IgD-negative memory B cell (primary cell): ENCODE data around the gene TOR2A. TPM values are rescaled to one million over a fixed set of nuclear protein-coding genes. Genes with fewer than 3 reads are reported as not detected.
"Not testable (repeated sequence)": the region's sequence is repeated elsewhere in the genome, so short reads cannot be mapped to it uniquely, and the experiment has no call there.

Experiments used
- H3K27ac Mint-ChIP-seq, 3 donors: one replicate each; pipeline ENCODE4 v1.8.0; 2020 to 2022; ENCODE audit warnings: mild to moderate bottlenecking in 3 of 3, mixed read lengths in 3 of 3, moderate library complexity in 1 of 3
- H3K27me3 Mint-ChIP-seq: one replicate; pipeline ENCODE4 v1.8.0; 2021; ENCODE audit warnings: mixed read lengths
- H3K36me3 Mint-ChIP-seq: one replicate; pipeline ENCODE4 v1.8.0; 2020; ENCODE audit warnings: mild to moderate bottlenecking, mixed read lengths
- H3K4me1 Mint-ChIP-seq, 3 donors: one replicate each; pipeline ENCODE4 v1.8.0; 2020 to 2022; ENCODE audit warnings: mixed read lengths in 3 of 3, mild to moderate bottlenecking in 1 of 3
- H3K4me3 Mint-ChIP-seq, 4 donors: one replicate each; pipeline ENCODE4 v1.8.0; 2020 to 2022; ENCODE audit warnings: mild to moderate bottlenecking in 4 of 4, mixed read lengths in 4 of 4, moderate library complexity in 3 of 4
- H3K9me3 Mint-ChIP-seq, 3 donors: one replicate each; pipeline ENCODE4 v1.8.0; 2020 to 2021; ENCODE audit warnings: mixed read lengths in 3 of 3, mild to moderate bottlenecking in 1 of 3
- polyA plus RNA-seq: library from polyadenylated mRNA; unstranded; fragments of 300-500 nt; fragmentation: Illumina TruSeq; gene quantifications from one replicate; pipeline ENCODE4 v1.2.3, GENCODE V29; 2021

TOR2A gene
- polyA plus RNA-seq, 1 donor from 2014 or later, result 22.4 TPM

- not testable (repeated sequence) for H3K36me3 Mint-ChIP-seq, H3K9me3 Mint-ChIP-seq, H3K27ac Mint-ChIP-seq, H3K4me1 Mint-ChIP-seq, H3K27me3 Mint-ChIP-seq, H3K4me3 Mint-ChIP-seq
Measured at GRCh38 chr9:127756776-127757175, 21.7 kb upstream of the TOR2A start.

GRCh38 chr9:127756233-127756632 lies 21.1 kb upstream of the TOR2A start:
- Mint-ChIP-seq H3K4me1 (peaks cover 0 to 5% (median 4%) of the 10 kb centered on the region in 3 donors), H3K27me3 (no peaks in the 10 kb centered on the region), H3K27ac (no peak overlapping the region), H3K9me3 (no peaks in the 10 kb centered on the region), H3K4me3 (no peak overlapping the region), H3K36me3 (no peaks in the 10 kb centered on the region)

- peaks cover 1% of the 10 kb centered on the region for H3K36me3 Mint-ChIP-seq
- H3K4me3 Mint-ChIP-seq, result no peak overlapping the region
- H3K4me1 Mint-ChIP-seq, result peaks cover 0 to 7% (median 4%) of the 10 kb centered on the region in 3 donors
- no peaks in the 10 kb centered on the region for H3K27me3 Mint-ChIP-seq
- H3K9me3 Mint-ChIP-seq, result no peaks in the 10 kb centered on the region
- H3K27ac Mint-ChIP-seq, result no peak overlapping the region
Measured at GRCh38 chr9:127755061-127756060, 20.3 kb upstream of the TOR2A start.

GRCh38 chr9:127754099-127755060 lies 19.3 kb upstream of the TOR2A start:
- H3K27ac Mint-ChIP-seq, result no peak overlapping the region

DNA sequence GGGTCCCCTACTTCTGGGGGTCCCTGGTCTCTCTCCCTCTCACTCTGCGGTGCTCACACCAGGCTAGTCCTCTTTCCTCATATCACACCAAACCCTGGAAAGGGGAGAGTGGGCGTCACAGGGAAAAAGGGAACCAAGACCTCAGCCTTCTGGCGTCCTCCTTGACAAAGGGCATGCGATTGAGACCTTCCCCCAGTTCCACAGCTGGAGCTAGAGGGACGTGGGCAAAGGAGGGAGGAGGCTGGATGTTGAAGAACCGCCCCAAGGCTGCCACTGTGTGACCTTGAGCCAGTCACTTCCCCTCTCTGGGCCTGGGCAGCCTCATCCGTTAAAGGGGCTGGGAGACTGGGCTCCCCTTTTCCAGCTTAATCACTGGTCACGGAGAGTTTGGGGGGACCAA lies 18.5 kb upstream of the TOR2A start:
- Mint-ChIP-seq H3K4me3 (no peak overlapping the region), H3K36me3 (peaks cover 3% of the 10 kb centered on the region), H3K9me3 (no peaks in the 10 kb centered on the region), H3K4me1 (peaks cover 0 to 7% (median 4%) of the 10 kb centered on the region in 3 donors), H3K27me3 (no peaks in the 10 kb centered on the region), H3K27ac (no peak overlapping the region)

More at GRCh38 chr9:127754099-127755060, 19.3 kb upstream of the TOR2A start:
- no peaks in the 10 kb centered on the region for H3K9me3 Mint-ChIP-seq
- peaks cover 3% of the 10 kb centered on the region for H3K36me3 Mint-ChIP-seq
- no peak overlapping the region for H3K4me3 Mint-ChIP-seq
- H3K4me1 Mint-ChIP-seq, result peaks cover 0 to 7% (median 4%) of the 10 kb centered on the region in 3 donors
- H3K27me3 Mint-ChIP-seq, result no peaks in the 10 kb centered on the region

- Mint-ChIP-seq H3K9me3 (no peaks in the 10 kb centered on the region), H3K4me1 (peaks cover 0 to 7% (median 4%) of the 10 kb centered on the region in 3 donors), H3K4me3 (no peak overlapping the region), H3K27ac (peak overlapping the region in 2 of 3 donors; percentile 53 to 89), H3K36me3 (peaks cover 3% of the 10 kb centered on the region), H3K27me3 (no peaks in the 10 kb centered on the region)
Measured at GRCh38 chr9:127753148-127753547, 18.1 kb upstream of the TOR2A start.

DNA sequence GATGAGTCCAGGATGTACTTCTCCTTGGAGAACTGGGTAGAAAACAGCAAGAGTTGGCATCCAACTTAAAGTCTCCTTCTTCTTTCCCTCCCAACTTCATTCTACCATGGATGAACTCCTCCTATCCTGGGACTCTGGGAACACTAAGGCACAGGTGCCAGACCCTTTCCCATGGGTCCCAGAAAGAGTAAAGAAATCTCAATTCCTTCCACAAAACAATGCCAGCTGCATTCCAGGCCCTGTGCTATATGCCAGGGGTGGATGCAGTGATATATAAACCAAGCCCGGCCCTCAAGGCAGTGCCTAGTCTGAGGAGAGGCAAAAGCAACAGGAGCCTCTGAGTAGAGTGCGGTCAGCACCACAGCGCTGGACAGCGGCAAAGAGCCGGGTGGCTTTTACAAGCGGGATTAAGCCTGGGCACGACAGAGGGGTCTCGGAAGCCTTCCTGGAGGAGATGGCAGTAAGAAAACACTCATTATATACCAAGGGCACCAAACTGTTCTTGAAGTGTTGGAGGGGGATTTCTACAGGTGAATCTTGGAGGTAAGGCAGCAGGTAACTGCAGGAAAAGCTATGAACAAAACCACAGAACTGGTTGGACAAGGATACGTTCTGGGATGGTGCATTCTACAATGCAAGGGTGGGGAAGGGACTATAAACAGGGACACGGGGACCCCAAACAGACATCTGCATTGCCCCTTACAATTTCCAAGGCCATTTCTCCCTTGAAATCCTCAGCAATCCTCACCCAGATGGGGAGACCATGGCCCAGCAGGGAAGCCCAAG lies 16.4 kb upstream of the TOR2A start:
- Mint-ChIP-seq H3K4me1 (peaks cover 0 to 7% (median 4%) of the 10 kb centered on the region in 3 donors), H3K27me3 (no peaks in the 10 kb centered on the region), H3K9me3 (no peaks in the 10 kb centered on the region), H3K4me3 (no peak overlapping the region), H3K36me3 (peaks cover 3% of the 10 kb centered on the region), H3K27ac (no peak overlapping the region)

GRCh38 chr9:127749090-127749787 lies 14.1 kb upstream of the TOR2A start:
- Mint-ChIP-seq H3K36me3 (peaks cover 3% of the 10 kb centered on the region), H3K4me3 (no peak overlapping the region), H3K4me1 (peaks cover 0 to 7% (median 4%) of the 10 kb centered on the region in 3 donors), H3K27ac (no peak overlapping the region), H3K9me3 (no peaks in the 10 kb centered on the region), H3K27me3 (no peaks in the 10 kb centered on the region)

DNA sequence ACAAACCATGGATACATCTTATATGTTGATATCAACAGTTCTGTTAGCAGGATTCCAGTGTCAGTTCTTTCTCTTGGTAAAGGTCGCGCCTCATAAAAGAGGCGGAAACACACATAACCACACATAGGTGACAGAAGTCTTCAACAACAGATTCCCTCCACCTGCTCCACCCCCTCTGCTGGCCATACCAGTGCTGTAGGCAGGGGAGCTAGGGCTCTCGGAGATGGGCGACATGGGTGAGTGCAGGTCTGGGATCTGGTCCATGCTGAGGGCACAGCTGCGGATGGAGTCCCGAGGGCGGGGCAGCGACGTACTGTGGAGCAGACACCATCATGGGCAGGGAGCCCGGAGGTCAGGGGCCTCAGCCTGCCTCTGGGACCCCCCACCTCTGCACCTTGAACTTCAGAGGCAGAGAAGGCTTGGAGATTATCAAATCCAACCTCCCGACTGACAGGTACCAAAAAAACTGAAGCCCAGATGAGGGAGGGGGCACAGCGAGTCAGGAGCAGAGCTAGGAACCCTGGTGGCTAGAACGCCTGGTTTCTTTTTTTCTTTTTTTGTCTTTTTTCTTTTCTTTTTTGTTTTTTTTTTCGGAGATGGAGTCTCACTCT lies 12.0 kb upstream of the TOR2A start:
- peaks cover 3% of the 10 kb centered on the region for H3K36me3 Mint-ChIP-seq
- peak overlapping the region; percentile 32 to 81 (median 47) for H3K27ac Mint-ChIP-seq
- no peaks in the 10 kb centered on the region for H3K27me3 Mint-ChIP-seq
- peaks cover 0 to 4% (median 1%) of the 10 kb centered on the region in 3 donors for H3K4me1 Mint-ChIP-seq
- H3K9me3 Mint-ChIP-seq, result no peaks in the 10 kb centered on the region
- H3K4me3 Mint-ChIP-seq, result no peak overlapping the region

DNA sequence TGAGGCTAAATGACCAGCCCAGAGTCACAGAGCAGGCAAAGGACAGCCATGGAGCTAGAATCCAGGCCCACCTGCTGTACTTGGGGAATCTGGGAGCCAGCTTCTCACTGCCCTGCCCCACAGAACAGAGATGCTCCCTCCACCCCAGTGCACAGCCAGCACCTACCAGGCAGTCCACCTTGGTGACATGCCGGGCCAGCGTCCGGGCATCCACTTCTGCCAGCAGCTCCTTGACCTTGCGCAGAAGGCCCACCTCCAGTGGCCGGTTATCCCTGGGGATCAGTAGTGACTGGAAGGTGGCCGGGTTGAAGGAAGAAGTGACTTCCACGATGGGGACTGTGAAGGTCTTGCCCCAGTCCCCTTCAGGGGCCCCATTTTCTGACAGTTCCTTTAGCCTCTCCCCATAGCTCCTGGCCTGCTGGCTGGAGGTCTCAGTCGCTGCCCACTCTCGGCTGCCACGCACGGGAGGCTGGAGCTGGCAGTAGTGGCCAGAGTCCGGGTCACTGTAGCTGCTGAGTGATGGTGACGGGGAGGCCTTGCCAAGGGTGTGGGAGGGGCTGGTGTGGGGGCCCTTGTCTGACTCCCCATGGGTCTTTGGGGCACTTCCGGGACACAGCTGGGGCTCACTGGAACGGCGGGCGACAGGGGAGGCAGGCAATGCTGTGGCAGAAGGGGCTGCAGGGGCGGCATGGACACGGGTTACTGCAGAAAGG lies 9.5 kb upstream of the TOR2A start:
- no peaks in the 10 kb centered on the region for H3K27me3 Mint-ChIP-seq
- no peaks in the 10 kb centered on the region for H3K36me3 Mint-ChIP-seq
- no peaks in the 10 kb centered on the region for H3K4me1 Mint-ChIP-seq
- H3K4me3 Mint-ChIP-seq, result no peak overlapping the region
- no peaks in the 10 kb centered on the region for H3K9me3 Mint-ChIP-seq
- H3K27ac Mint-ChIP-seq, result no peak overlapping the region

GRCh38 chr9:127742435-127743088 lies 7.5 kb upstream of the TOR2A start:
- H3K4me1 Mint-ChIP-seq, result peaks cover 0 to 7% (median 0%) of the 10 kb centered on the region in 3 donors
- H3K4me3 Mint-ChIP-seq, result no peak overlapping the region
- no peaks in the 10 kb centered on the region for H3K36me3 Mint-ChIP-seq
- H3K27ac Mint-ChIP-seq, result peak overlapping the region in 1 of 3 donors; percentile 71
- H3K9me3 Mint-ChIP-seq, result no peaks in the 10 kb centered on the region
- H3K27me3 Mint-ChIP-seq, result no peaks in the 10 kb centered on the region

DNA sequence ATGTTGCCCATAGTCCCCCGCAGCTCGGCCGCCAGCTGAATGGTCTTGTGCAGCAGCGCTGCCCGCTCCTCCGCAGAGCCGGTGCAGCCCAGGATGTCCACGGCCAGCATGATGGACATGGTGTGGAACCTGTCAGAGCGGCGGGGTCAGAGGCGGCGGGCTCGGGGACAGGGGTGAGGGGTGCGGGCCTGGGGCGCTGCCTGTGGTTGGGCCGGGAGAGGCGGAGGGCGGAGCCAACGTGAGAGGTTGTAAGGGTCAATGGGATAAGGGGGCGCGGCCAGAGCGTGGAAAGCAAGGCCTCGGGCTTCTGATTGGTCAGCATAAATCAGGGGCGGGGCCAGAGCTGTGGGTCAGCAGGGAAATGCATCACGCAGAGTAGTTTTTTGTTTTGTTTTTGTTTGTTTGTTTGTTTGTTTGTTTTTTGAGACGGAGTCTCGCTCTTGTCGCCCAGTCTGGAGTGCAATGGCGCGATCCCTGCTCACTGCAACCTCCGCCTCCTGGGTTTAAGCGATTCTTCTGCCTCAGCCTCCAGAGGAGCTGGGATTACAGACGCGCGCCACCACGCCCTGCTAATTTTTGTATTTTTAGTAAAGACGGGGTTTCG lies 6.8 kb upstream of the TOR2A start:
- Mint-ChIP-seq H3K27me3 (no peaks in the 10 kb centered on the region), H3K9me3 (no peaks in the 10 kb centered on the region), H3K4me1 (peaks cover 0 to 7% (median 0%) of the 10 kb centered on the region in 3 donors), H3K27ac (peak overlapping the region in 2 of 3 donors; percentile 12 to 71), H3K36me3 (no peaks in the 10 kb centered on the region), H3K4me3 (no peak overlapping the region)
